K562 (cell line): Measurements from ENCODE around the gene UBA7. TPM values are rescaled to one million over a fixed set of nuclear protein-coding genes. Genes with fewer than 3 reads are reported as not detected.

ENCODE experiments used
- CREB3 ChIP-seq: fragments of 450-650 bp; conservative IDR thresholded peaks from 2 replicates; pipeline ENCODE4 v1.6.1; 2016; ENCODE audit warnings: missing genetic modification characterization, low read depth, mild to moderate bottlenecking, missing compliant biosample characterization, moderate library complexity
- HLTF ChIP-seq: fragments of 450-650 bp; IDR thresholded peaks from 2 replicates; pipeline ENCODE4 v1.6.1; 2016
- MAFK ChIP-seq: IDR thresholded peaks from 2 replicates; pipeline ENCODE4 v1.6.1; 2011; ENCODE audit warnings: low read length, improper control_type of control experiment
- MGA ChIP-seq: fragments of 450-650 bp; IDR thresholded peaks from 2 replicates; pipeline ENCODE4 v1.6.1; 2016; ENCODE audit warnings: mild to moderate bottlenecking, moderate library complexity
- MTA1 ChIP-seq: fragments of 450-650 bp; IDR thresholded peaks from 2 replicates; pipeline ENCODE4 v1.6.1; 2017; ENCODE audit warnings: borderline replicate concordance
- NR2C1 ChIP-seq, 2 experiments: fragments of 450-650 bp; IDR thresholded peaks; 2 replicates each; pipeline ENCODE4 v1.6.1; 2017; ENCODE audit warnings: mild to moderate bottlenecking in 2 of 2, antibody characterized with exemption in 1 of 2, inconsistent platforms in 1 of 2, missing compliant biosample characterization in 1 of 2, missing genetic modification characterization in 1 of 2
- ZBTB17 ChIP-seq: fragments of 450-650 bp; formaldehyde crosslinking; IDR thresholded peaks from 2 replicates; pipeline ENCODE4 v1.4.0; 2020; ENCODE audit warnings: mild to moderate bottlenecking
- ZNF518B ChIP-seq: fragments of 250-450 bp; sonication (Bioruptor Pico); IDR thresholded peaks from 2 replicates; pipeline ENCODE4 v1.5.0; 2021; ENCODE audit warnings: mild to moderate bottlenecking, moderate library complexity
- ZNF780A ChIP-seq: fragments of 250-450 bp; sonication (Bioruptor Pico); IDR thresholded peaks from 2 replicates; pipeline ENCODE4 v1.5.0; 2021; ENCODE audit warnings: mild to moderate bottlenecking
- polyA plus RNA-seq, 8 experiments: library from polyadenylated mRNA; depleted of rRNA in 4 of 8; stranded (reverse) in 5 of 8; unstranded in 3 of 8; fragments of >200 nt; fragmentation: Nextera tagmentation in 2 of 8; fragmentation: Illumina TruSeq in 1 of 8; extraction: Ambion mirVana in 2 of 8; extraction: Trizol in 1 of 8; gene quantifications; 2 replicates each; pipeline versions ENCODE4 v1.2.1 to v1.2.3, GENCODE V29; 2011 to 2014; ENCODE audit warnings: inconsistent platforms in 1 of 8, missing spikeins in 1 of 8
- total RNA-seq, 7 experiments: library from RNA; depleted of rRNA in 6 of 7; stranded (reverse); fragments of >200 nt in 6 of 7; fragmentation: Illumina TruSeq in 2 of 7; extraction: Trizol in 2 of 7; gene quantifications; 2 replicates each; pipeline versions ENCODE4 v1.2.1 to v1.2.3, GENCODE V29; 2011 to 2021; ENCODE audit warnings: low replicate concordance in 1 of 7

UBA7 gene
- total and polyA plus RNA-seq, 9 of the 15 experiments (the other 6 are each of a cell fraction or from before 2014, with no cell fraction given), result 0.17 to 3.3 (median 2.0) TPM

GRCh38 chr3:49786357-49787181 lies 27.2 kb downstream of the UBA7 start, which contains the start of gene IP6K1 (continued):
- TF ChIP-seq MGA (peak; percentile 97), HLTF (no peak), NR2C1 (IDR thresholded peaks at IDR 0.05) (no peak), NR2C1 (tag; IDR thresholded peaks at IDR 0.05) (peak; percentile 34; the same call in 1 of the 2 replicates), CREB3 (tag) (peak; percentile 44; the same call in 1 of the 2 replicates), MAFK (no peak), MTA1 (no peak), ZNF518B (no peak), ZBTB17 (CRISPR knock-in tag) (peak; percentile 37; the same call in 1 of the 2 replicates), ZNF780A (CRISPR knock-in tag) (no peak)
